AG08396 (cell line): ENCODE measurements around the gene JADE3.
A peak's percentile ranks its signal among the peaks of the same experiment; 100 is the strongest.
"Not testable (repeated sequence)": the region's sequence is repeated elsewhere in the genome, so short reads cannot be mapped to it uniquely, and the experiment has no call there.

Experiments
- DNase-seq: peaks from one replicate; pipeline ENCODE4 v3.0.0; 2012; ENCODE audit warnings: low spot score, mixed read lengths

JADE3 gene

DNA sequence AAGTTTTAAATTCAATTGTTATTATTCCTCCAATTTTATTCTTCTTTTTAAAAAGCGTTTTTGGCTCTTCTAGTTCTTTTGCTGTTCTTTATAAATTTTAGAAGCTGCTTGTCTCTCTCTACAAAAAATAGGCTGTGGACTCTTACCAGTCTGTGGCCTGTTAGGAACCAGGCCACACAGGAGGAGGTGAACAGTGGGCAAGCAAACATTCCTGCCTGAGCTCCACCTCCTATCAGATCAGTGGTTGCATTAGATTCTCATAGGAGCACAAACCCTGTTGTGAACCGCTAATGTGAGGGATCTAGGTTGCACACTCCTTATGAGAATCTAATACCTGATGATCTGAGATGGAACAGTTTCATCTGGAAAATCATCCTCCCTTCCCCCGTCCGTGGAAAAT is 23.1 kb downstream of the JADE3 start:
- no peak for DNase-seq

DNA sequence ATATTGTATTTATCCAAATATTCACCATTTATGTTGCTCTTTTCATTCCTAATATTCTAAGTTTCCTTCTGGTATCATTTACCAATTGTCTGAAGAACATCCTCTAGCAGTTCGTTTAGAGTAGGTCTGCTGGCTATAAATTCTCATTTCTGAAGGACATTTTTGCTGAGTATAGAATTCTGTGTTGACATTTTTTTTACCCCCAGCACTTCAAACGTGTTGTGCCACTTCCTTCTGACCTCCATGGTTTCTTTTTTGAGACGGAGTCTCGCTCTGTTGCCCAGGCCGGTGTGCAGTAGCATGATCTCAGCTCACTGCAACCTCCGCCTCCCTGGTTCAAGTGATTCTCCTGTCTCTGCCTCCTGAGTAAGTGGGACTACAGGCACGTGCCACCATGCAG is 26.4 kb downstream of the JADE3 start:
- DNase-seq: no peak

DNA sequence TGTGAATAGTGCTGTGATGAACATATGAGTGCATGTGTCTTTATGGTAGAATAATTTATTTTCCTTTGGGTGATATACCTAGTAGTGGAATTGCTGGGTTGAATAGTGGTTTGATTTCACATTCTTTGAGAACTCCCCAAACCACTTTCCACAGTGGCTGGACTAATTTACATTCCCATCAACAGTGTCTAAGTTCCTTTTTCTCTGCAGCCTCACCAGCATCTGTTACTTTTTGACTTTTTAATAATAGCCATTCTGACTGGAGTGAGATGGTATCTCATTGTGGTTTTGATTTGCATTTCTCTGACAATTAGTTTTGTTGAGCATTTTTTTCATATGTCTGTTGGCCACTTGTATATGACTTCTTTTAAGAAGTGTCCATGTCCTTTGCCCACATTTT is 29.1 kb downstream of the JADE3 start:
- no peak for DNase-seq

DNA sequence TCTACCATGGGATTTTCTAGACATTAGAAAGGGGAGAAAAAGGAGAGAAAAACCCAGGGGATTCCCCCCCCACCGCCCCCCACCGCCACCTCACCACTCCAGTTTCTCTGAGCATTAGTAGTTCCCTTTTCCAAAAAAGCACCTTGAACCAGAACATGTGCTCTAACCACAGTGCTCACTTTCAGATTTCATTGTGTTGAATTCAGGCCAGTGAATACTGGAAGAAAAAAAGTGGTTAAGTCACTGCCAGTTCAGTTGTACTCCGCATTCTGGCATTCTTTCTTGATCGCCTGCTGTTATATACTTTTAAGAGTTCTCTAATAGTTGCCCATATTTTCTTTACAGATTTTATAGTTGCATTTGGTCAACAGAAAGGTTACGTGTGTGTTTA is 40.9 kb downstream of the JADE3 start:
- DNase-seq: no peak

DNA sequence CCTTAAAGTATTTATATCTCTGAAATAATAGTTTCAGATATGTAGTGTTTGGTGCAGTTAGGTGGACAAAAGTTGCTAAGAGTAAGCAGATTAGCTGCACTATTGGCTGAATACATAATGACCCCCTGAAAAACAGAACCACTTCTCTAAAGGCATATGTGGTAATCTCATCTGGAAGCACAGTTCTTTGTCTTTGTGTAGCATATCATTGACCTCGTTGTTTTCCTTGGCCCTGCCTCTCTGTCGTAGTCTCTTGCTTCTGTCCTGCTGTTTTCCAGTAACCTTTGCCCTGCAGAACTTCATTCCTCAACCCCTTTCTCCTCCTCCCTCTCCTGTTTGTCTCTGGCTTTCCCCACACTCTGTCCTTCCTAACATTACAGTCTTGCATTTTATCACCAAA is 41.4 kb downstream of the JADE3 start:
- DNase-seq: no peak

DNA sequence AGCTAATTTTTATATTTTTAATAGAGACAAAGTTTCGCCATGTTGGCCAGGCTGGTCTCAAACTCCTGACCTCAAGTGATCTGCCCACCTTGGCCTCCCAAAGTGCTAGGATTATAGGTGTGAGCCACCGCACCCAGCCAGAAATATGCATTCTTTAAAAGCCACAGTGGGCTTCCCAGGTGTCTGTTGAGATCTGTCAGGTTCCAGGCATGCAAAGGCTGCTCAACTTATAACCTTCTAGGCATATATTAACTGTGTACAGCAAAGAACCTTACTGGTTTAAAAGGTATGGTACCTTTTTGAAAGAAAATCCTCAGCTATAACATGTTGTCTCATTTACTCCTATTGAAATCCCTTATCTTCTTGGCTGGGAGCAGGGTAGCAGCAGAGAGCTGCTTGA is 42.5 kb downstream of the JADE3 start:
- DNase-seq: no peak

DNA sequence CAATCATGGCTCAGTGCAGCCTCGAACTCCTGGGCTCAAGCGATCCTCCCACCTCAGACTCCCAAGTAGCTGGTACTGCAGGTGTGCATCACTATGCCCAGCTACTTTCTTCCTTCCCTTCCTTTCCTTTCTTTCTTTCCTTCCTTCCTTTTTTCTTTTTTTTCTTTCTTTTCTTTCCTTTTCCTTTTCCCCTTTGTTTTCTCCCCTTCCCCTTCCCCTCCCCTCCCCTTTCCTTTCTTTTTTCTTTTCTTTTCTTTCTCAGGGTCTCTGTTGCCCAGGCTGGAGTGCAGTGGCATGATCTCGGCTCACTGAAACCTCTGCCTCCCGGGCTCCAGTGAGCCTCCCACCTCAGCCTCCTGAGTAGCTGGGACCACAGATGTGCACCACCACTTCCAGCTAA is 44.4 kb downstream of the JADE3 start:
- DNase-seq: not testable (repeated sequence)

DNA sequence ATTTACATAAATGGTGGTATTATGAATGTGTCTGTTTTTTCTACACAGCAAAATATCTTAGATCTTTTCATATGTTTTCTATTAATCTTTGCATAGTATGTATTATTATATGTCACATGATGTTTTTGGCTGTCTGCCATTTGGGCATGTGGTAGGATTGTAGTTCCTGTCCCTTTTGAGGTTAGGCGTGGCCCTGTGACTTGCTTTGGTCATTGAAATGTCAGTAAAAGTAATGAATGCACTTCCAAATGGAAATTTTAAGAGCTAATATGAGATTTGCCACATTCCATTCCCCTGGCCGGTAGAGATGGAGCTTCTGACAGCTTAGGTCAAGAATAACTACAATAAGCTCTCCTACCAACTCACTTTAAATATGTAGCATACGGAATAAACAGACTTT is 45.1 kb downstream of the JADE3 start:
- DNase-seq: no peak

DNA sequence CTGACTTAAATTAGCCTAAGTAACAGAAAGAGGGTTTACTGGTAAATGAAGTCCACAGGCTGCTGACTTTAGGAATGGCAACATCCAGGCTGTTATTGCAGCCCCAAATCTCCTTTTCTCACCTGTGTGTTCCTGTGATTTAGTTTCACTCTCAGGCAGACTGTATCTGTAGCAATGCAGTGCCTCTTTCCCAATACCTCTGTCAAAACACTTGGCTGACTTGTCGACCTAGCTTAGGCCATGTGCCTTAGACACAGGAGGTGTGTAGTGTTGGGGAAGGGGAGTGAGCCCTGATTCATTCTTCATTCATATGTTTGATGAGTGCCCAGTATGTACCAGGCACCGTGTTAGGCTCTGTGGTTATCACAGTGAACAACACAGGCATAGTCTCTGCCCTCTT is 46.9 kb downstream of the JADE3 start:
- no peak for DNase-seq

DNA sequence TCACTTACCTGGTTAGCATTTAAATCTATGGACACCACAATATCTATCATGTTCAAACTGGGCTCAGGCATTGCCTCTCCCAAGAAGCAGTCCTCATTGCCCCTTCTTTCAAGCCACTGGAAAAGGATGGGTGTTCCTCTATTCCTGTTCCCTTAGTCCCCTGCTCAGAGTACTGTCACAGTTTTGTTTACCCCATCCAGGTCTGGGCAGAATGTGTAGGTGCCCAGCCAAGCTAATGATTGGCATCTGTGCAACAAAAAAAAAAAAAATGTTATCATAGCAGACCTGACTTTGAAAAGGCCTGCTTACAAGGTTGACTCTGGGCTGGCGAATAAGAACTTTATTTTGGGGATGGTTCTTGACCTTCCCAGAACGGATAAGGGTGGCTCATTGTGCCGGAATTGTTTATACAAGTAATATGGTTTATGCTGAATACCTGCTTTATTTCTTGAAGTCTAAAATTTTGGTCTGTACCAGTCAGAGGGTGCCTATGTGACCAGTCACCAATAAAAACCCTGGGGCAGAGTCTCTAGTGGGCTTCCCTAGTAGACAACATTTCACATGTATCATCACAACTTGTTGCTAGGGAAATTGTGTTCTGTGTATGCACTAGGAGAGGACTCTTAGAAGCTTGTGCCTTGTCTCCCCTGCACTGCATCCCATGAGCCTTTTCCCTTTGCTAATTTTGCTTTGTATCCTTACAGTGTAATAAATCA is 47.9 kb downstream of the JADE3 start:
- DNase-seq: no peak

DNA sequence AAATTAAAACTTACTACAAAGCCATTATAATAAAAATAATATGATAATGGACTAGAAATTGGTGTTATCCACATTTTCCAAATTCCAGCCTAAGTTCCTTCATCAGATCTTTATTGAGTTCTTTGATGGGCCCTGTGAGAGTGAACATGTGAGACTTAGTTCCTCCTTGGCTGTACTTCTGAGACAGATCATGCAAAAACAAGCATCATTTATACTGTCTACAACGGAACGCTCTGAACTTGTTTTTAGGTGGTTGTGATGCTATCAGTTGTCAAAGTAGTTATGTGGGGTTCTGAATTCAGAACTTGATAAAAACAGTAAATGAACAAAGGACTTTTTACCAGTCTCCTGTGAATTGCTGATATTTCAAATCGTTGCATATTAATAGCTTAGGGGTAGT is 48.9 kb downstream of the JADE3 start:
- no peak for DNase-seq

DNA sequence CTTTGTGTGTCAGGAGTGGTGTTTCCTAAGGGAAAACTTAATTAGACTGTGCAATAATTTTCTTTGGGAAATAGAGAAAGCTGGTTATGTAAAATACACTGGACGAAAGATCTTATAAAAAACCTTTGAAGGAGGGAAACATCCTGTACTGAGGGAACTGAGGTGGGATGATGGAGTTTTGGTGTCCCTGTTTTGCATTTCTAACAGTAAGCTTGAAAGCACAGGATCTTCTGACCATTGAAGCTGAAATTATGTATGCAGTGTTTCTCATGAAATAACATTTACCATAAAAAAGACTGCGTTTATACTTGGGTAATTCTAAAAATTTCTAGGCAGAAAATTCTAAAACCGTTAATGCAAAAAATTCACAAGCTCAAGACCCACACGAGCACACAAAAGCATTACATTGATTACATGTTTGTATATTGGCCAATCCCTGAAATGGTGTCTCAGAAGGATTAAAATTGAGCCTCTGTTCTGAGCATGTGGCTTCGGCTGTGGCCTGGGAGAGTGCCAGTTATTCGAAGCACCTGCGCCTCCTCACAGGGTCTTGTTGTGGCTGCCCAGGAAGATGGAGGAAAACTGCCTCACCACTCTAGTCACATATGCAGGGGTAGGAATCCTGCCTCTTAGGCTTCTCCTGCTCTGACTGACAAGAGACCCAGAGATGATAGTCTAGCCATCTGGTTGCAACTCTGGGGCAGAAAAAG is 49.5 kb downstream of the JADE3 start:
- DNase-seq: no peak

DNA sequence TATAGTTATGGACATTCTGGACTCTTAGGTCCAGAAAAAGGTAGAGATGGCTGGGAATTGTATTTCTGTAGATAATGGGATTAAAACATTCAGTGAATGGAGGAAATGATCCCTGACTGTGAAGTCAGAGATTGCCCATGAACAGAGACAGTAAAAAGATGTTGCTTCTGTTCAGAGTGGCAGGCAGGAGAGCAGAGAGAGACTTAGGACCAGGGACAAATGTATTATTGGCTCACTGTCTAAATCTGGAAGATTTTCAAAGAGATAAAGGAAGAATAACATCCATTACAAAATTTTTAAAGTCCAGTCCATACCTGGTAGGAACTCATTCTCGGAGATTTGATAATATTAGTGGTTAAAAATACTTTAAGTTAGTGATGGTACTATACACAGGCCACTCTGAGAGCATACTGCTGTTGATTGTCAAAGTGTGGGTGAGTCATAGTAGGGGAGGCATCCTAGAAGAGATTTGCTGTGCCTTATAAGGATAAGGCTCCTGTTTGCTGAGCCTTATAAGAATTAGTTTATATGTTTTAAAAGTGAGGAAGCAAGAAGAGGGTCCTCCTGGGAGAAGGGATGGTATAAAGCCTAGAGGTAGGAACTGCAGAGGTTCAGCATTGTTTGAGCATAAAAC is 53.0 kb downstream of the JADE3 start:
- DNase-seq: peak; percentile 18

DNA sequence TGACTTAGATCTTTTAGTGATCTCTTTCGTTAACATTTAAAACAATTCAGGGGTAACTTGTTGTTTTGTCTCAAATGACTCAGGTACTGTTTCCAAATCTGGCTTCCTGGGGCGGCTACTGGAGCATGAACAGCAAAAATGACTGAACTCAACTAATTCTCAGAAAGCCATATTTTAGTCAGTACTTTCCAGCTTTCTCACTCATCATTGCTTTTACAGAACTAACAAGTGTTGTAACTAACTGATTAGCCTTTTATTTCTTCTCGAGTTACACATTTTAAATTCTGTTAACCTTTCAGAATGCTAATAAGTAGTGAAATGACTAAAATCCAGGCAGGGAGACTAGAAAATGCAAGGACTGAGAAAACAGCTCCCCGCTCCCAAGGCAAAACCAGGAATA is 55.3 kb downstream of the JADE3 start:
- DNase-seq: no peak

DNA sequence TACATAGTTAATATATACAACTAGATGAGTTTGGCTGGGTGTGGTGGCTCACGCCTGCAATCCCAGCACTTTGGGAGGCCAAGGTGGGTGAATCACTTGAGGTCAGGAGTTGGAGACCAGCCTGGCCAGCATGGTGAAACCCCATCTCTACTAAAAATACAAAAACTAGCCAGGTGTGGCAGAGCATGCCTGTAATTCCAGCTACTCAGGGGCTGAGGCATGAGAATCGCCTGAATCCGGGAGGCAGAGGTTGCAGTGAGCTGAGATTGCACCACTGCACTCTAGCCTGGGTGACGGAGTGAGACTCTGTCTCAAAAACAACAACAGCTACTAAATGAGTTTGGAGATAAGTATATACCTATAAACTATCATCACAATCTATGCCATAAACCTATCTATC is 64.8 kb downstream of the JADE3 start:
- not testable (repeated sequence) for DNase-seq

DNA sequence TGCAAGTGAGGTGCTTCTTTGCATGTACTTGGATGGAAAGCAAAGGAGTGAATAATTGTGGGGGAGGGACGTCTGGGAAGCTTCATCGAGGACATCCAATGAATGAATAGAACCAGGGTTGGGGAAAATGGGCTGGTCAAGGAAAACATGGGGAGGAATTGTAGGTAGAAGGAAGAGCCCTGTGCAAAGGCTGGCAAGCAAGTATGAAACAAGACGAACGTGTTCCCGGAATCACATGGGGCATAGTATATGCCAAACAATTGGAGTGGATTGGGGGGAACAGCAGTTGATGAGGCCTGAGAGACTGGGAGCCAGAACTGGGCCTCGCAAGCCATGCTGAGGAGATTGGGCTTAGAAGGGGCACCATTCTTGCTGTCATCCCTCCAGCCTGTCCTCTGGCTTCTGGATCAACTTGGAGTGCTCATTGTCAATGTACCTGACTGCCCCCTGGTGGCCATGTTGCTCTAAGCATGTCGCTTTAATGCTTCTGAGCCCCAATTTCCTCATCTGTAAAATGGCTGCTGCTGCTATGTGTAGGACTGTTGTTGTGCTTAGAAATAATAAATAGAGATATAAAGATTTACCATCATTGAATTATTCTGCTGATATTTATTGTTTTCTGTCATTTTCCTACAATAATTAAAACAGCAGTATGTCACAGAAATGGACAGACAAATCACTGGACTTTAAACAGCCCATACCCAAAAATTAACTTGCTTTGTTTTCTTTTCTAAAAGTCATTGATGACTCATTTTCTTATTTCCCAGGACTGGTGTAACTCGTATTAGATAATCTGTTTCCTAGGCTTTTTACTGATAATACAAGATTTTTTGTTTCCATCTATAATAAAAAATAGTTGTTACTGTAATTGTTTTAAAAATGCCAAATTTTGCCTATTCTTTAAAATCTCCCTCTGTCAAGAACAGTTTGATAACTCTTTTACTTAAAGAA is 66.4 kb downstream of the JADE3 start:
- DNase-seq: peak; percentile 42

DNA sequence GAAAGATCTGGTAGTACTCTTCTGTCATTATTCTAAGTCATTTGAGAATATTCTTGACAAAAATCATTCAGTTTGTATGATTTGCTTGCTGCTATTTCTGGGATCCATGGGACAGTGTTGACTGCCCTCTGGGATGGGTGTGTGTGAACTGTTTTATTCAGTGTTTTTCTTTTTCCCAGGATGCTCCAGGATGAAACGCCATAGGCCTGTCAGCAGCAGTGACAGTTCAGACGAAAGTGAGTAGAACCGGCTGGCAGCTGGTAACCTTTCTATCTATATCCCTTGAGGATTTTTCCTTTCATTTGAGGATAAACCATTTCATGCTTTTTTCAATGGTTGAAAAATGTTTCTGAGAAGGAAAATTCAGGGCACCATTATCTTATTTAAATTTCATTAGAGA is 72.5 kb downstream of the JADE3 start:
- DNase-seq: no peak

DNA sequence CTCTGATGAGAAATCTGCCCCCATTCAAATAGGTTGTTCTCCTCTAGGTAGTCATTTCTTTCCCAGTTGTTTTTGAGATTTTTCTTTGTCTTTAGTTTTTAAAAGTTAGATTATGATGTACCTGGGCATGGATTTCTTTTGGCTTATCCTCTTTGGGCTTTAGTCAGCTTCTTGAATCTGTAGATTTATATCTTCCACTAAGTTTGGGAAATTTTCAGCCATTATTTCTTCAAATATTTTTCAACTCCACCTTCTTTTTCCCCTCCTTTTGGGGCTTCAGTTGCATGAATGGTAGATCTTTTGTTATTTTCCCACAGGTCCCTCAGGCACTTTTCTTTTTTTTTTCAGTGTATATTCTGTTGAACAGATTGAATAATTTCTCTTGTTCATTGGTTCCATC is 77.3 kb downstream of the JADE3 start:
- no peak for DNase-seq

DNA sequence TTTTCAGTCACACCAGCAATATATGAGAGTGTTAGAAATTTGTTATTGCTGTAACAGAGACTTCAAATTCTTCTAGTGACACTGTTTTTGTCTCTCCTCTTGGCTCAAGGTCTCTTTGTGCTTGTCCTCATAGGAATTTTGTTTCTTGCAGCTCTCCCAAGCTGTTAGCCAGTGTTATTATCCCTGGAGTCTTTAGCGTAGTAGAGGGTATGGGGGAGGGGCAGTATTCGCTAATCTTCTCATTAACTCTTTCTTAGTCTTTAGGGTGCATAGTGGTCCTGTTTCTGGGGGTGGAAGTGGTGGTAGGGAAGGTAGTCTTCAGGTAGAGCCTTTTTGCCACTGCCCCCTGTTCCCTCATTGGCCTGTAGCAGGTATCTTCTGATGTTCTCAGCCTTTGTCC is 79.4 kb downstream of the JADE3 start:
- no peak for DNase-seq

DNA sequence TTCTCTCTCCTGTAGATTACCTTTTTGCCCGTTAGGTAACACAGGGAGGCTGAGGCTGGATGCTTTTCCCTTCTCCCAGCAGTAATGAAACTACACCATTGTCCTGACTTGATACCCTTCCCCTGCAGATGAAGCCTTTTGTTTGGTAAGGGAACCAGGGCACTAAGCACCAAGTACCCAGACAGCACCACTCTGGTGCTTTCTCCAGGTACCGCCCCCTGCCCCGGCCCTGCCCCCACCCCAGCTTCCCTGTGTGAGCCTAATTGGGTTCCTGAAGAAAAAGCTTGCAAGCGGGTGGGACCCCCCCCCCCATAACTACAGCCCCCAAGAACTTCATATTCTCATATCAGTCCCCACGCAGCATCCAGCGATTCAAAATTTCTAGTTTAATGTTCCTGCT is 79.8 kb downstream of the JADE3 start:
- DNase-seq: no peak

DNA sequence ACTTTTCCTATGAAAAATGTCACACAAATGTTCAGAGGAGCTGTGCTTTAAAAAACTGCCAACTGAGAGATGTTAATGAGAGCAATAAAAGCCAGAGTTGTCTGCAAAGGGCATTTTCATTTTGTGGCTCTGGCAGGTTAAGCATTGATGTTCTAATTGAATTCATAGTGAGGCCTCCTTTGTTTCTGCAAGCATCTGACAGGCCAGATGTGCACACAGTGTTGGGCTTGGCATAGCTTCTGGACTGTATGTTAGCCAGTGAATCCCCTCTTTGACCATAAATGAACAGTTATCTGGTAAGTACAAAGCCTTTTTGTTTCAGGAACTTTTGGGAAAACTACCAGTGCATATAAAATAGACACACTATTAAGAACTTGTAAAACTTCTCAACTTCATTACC is 81.9 kb downstream of the JADE3 start:
- DNase-seq: no peak

DNA sequence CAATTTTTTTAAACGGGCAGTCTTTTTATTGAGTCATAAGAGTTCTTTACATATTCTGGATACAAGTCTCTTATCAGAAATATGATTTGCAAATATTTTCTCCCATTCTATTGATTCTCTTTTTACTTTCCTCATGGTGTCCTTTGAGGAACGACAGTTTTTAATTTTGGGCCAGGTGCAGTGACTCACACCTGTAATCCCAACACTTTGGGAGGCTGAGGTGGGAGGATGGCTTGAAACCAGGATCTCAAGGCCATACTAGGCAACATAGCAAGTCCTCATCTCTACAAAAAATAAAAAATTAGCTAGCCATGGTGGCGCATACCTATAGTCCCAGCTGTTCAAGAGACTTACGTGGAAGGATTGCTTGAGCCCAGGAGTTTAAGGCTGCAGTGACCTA is 99.9 kb downstream of the JADE3 start:
- no peak for DNase-seq
